WI38 (cell line): Measurements from ENCODE around the gene LY9.

Experiments used
- H3K4me3 ChIP-seq: 2 replicates; pipeline ENCODE4 v1.5.1; 2011; ENCODE audit warnings: low read depth, mild to moderate bottlenecking, control low read depth, low read length
- TF ChIP-seq, protein P1 (sequence below): IDR thresholded peaks from 2 replicates; pipeline ENCODE4 v1.5.1; 2012; ENCODE audit warnings: low read depth, mild to moderate bottlenecking, control low read depth, low read length

Gene LY9

DNA sequence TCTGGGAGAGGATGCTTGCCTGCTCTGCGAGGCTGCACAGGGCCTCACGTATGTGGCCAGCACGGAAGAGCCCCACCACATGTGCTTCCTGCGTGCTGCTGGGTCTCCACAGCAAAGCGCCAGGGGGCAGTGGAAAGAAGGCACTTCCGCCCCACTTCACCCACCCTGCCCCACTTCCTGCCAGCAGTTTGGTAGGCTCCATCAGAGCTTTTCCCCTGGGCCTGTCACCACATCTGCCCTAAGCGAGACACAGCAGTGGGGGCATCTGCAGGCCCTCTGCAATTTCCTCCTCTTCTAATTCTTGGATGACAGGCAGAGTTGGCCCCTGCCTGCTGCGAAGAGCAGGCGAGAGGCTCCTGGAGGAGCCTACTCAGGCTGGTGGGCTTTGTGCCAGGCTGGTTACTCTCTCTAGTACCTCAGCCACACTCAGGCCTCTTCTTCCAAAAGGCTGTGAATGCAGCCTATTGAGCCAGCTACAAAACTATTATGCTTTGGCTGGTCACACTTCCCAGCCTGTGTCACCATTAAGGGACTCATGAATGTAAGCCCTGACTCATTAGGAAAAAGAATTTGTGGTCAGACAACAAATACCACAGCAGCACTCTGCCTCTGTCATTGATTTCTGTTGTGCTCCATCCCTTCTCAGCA lies 41.7 kb downstream of the LY9 start:
- H3K4me3 ChIP-seq: no peak overlapping the region
- TF ChIP-seq, protein P1, sequence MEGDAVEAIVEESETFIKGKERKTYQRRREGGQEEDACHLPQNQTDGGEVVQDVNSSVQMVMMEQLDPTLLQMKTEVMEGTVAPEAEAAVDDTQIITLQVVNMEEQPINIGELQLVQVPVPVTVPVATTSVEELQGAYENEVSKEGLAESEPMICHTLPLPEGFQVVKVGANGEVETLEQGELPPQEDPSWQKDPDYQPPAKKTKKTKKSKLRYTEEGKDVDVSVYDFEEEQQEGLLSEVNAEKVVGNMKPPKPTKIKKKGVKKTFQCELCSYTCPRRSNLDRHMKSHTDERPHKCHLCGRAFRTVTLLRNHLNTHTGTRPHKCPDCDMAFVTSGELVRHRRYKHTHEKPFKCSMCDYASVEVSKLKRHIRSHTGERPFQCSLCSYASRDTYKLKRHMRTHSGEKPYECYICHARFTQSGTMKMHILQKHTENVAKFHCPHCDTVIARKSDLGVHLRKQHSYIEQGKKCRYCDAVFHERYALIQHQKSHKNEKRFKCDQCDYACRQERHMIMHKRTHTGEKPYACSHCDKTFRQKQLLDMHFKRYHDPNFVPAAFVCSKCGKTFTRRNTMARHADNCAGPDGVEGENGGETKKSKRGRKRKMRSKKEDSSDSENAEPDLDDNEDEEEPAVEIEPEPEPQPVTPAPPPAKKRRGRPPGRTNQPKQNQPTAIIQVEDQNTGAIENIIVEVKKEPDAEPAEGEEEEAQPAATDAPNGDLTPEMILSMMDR: no peak

DNA sequence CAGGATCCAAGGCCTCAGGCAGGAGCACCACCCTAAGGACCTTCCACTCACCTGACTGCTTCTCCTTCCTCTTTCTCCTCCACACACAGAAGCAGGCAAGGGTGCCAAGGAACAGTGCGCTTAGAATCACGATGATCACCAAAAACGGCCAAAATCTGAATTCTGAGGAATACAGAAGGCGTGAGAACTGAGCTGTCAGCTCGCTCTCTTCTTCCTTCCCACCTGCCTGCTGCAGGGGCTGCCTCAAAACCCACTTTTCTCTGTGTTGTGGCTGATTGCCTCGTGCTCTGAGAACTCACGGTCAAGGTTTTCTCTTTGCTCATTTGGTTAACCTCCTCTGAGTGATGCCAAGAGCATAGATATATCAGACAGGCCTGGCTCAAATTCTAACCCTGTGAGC lies 42.9 kb downstream of the LY9 start:
- no peak overlapping the region for H3K4me3 ChIP-seq
- TF ChIP-seq, protein P1: no peak

DNA sequence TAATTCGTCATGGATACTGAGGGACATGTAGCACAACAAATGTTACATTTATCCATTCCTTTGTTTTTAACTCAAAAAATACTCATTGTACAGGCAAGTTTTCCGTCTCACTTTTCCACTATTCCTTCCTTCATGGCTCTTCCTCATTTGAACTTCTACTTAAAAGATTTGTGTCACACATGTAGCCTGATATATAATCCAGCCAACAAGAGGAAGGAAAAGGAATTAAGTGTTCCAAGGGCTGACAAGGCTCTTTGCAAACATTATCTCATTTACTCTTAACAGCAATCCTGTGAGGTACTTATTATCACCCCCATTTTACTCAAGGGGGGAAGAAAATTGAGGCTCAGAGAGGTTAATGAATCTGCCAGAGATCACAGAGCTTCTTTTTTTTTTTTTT lies 43.8 kb downstream of the LY9 start:
- no peak overlapping the region for H3K4me3 ChIP-seq
- TF ChIP-seq, protein P1: no peak

DNA sequence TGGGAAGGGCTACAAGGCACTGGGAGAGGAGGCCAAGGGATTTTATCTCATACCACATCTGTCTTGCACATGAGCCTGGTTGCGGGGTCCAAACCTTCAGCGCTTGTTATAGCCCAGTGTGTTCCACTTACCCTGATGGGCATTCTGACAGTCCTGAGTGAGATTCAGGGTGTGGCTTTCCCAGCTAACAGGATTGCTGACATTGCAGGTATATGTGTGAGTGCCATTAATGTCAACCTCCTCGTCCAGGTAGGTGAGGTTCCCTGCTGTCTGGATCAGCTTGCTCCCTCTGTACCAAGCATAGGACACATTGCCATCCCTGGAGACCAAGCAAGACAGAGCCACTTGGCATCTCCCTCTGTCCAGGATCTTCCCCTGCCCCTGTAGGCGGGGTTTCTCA lies 45.1 kb downstream of the LY9 start:
- TF ChIP-seq, protein P1: no peak
- no peak overlapping the region for H3K4me3 ChIP-seq

DNA sequence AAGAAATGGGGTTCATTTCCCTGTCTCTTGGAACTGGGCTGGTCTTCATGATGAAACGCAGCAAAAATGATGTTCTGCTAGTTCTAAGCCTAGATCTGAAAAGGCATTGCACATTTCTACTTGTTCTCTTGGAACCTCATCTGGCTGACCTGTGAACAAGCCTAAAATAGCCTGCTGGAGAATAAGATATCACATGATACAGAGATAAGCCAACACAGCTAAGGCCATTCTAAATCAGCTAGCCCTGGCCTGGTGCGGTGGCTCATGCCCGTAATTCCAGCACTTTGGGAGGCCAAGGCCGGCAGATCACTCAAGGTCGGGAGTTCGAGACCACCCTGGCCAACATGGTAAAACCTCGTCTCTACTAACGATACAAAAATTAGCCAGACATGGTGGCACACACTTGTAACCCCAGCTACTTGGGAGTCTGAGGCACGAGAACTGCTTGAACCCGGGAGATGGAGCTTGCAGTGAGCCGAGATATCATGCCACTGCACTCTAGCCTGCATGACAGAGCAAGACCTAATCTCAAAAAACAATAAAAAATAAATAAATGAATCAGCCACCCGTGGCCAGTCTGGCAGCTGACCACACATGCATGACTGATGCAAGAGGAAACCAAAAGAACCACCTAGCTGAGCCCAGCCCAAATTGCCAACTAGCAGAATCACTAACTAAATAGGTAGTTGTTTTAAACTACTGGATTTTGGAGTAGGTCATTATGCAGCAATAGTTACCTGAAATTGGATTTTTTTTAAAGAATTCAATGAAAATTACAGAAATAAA lies 48.7 kb downstream of the LY9 start:
- H3K4me3 ChIP-seq: no peak overlapping the region
- TF ChIP-seq, protein P1: no peak

DNA sequence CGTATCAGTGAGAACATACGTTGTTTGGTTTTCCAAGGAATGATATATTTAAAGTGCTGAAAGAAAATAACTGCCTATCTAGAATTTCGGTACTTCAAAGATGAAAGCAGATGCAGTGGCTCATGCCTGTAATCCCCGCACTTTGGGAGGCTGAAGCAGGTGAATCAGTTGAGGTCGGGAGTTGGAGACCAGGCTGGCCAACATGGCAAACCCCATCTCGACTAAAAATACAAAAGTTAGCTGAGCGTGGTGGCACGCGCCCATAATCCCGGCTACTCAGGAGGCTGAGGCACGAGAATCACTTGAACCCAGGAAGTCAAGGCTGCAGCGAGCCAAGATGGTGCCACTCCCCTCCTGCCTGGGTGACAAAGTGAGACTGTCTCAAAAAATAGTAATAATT lies 50.3 kb downstream of the LY9 start:
- no peak overlapping the region for H3K4me3 ChIP-seq
- TF ChIP-seq, protein P1: no peak

DNA sequence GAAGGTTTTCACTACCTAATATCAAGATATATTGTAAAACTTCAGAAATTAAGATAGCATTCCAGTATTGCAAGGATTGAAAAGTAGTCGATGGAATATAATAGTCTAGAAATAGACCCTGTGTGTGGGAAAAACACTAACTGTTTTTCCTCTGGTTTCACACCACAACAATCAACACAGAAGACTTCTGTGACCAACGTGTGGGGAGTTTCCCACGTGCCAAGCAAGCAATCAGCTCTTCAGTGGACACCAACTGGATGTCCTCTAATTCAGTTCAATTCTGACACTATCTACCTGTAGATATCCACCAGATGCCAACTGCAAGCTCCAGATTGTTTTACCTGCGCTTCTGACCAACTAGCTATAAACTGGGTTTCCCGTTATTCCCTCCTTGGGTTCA lies 54.6 kb downstream of the LY9 start:
- H3K4me3 ChIP-seq: no peak overlapping the region

More for the DNA sequence above, 54.6 kb downstream of the LY9 start:
- TF ChIP-seq, protein P1: no peak
